HEK293T (cell line): ENCODE measurements around the gene AGPAT4.

Experiments used
- CTCF ChIA-PET: fragments of 350-600 bp; formaldehyde crosslinking; extraction: SDS; loops from one replicate; lab custom pipeline; 2021; ENCODE audit warnings: antibody characterized with exemption, inconsistent platforms; lab: Yijun Ruan, JAX
- POLR2A ChIA-PET: fragments of 350-600 bp; formaldehyde crosslinking; extraction: SDS; loops from one replicate; lab custom pipeline; 2020; ENCODE audit warnings: antibody characterized with exemption, inconsistent platforms; lab: Yijun Ruan, JAX
- DNase-seq: peaks from one replicate; pipeline ENCODE4 v3.0.0; 2012; ENCODE audit warnings: mixed read lengths; ENCODE audit errors: extremely low spot score
- ARNT ChIP-seq: fragments of 450-650 bp; IDR thresholded peaks from 2 replicates; pipeline ENCODE4 v1.6.1; 2017; ENCODE audit warnings: mild to moderate bottlenecking
- BHLHE40 ChIP-seq: fragments of 450-650 bp; IDR thresholded peaks from 2 replicates; pipeline ENCODE4 v1.6.1; 2016; ENCODE audit warnings: mild to moderate bottlenecking, moderate library complexity, borderline replicate concordance
- CTBP1 ChIP-seq: fragments of 450-650 bp; IDR thresholded peaks from 2 replicates; pipeline ENCODE4 v1.6.1; 2016; ENCODE audit warnings: borderline replicate concordance
- ELF4 ChIP-seq: fragments of 450-650 bp; IDR thresholded peaks from 2 replicates; pipeline ENCODE4 v1.6.1; 2017; ENCODE audit warnings: antibody characterized with exemption
- FOXA1 ChIP-seq: fragments of 450-650 bp; IDR thresholded peaks from 2 replicates; pipeline ENCODE4 v1.6.1; 2016; ENCODE audit warnings: mild to moderate bottlenecking
- FOXK2 ChIP-seq: fragments of 450-650 bp; IDR thresholded peaks from 2 replicates; pipeline ENCODE4 v1.6.1; 2016; ENCODE audit warnings: mild to moderate bottlenecking
- FOXM1 ChIP-seq: fragments of 450-650 bp; IDR thresholded peaks from 2 replicates; pipeline ENCODE4 v1.6.1; 2017; ENCODE audit warnings: mild to moderate bottlenecking, borderline replicate concordance
- HDGF ChIP-seq: fragments of 450-650 bp; IDR thresholded peaks from 2 replicates; pipeline ENCODE4 v1.6.1; 2017; ENCODE audit warnings: antibody characterized with exemption, borderline replicate concordance
- L3MBTL2 ChIP-seq: fragments of 450-650 bp; conservative IDR thresholded peaks from 2 replicates; pipeline ENCODE4 v1.6.1; 2016; ENCODE audit warnings: mild to moderate bottlenecking
- LEF1 ChIP-seq: fragments of 450-650 bp; IDR thresholded peaks from 2 replicates; pipeline ENCODE4 v1.6.1; 2017; ENCODE audit warnings: mild to moderate bottlenecking, borderline replicate concordance
- NFRKB ChIP-seq: fragments of 450-650 bp; IDR thresholded peaks from 2 replicates; pipeline ENCODE4 v1.6.1; 2016; ENCODE audit warnings: mild to moderate bottlenecking, moderate library complexity
- PKNOX1 ChIP-seq: fragments of 450-650 bp; IDR thresholded peaks from 2 replicates; pipeline ENCODE4 v1.6.1; 2016
- SP1 ChIP-seq: fragments of 450-650 bp; IDR thresholded peaks from 2 replicates; pipeline ENCODE4 v1.6.1; 2017
- SUZ12 ChIP-seq: fragments of 450-650 bp; IDR thresholded peaks from 2 replicates; pipeline ENCODE4 v1.6.1; 2016; ENCODE audit warnings: mild to moderate bottlenecking
- TARDBP ChIP-seq: fragments of 450-650 bp; IDR thresholded peaks from 2 replicates; pipeline ENCODE4 v1.6.1; 2016
- ZNF384 ChIP-seq: fragments of 450-650 bp; IDR thresholded peaks from 2 replicates; pipeline ENCODE4 v1.6.1; 2016

The AGPAT4 gene

GRCh38 chr6:161161121-161161520, 112.7 kb downstream of the AGPAT4 start:
- ChIA-PET CTCF (no interaction called here), POLR2A (no interaction called here)
- no peak for DNase-seq
- TF ChIP-seq CTBP1 (no peak), FOXK2 (no peak), LEF1 (no peak), ARNT (no peak), PKNOX1 (no peak), L3MBTL2 (no peak), BHLHE40 (no peak), ZNF384 (no peak)

DNA sequence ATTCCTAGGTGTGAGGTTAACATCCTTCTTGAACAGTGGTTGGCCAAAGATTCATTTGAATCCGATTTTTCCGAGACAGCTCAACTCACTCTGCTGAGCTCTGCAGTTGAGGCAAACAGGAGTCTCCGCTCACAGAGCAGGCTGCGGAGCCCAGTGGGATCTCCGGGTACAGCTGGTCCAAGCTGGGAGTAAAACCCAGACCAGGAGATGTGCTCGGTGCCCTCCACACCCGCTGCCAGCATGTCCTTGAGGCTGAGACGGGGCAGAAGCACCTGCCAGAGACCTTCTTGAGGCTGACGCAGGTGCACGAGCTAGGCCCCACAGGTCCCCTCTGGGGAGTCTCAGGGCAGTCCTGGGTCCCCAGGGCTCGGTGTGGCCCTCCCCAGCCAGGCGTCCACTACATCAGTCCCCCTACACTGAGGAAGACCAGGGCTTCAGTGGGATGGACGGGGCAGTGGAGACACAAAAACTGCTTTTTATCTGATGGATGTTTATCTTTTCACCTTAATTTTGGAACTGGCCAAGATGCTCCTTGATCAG, 119.0 kb downstream of the AGPAT4 start:
- POLR2A ChIA-PET: no interaction called here

DNA sequence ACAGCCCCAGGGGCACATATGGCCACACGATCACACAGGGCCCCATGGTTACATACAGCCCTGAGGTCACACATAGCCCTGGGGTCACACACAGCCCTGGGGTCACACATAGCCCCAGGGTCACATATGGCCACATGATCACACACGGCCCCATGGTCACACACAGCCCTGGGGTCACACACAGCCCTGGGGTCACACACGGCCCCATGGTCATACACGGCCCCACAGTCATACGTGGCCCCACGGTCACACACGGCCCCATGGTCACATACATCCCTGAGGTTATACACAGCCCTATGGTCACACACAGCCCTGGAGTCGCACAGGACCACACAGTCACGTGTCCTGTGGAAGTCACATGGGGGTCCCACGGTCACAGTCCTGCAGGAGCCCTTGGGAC, 120.1 kb downstream of the AGPAT4 start:
- TF ChIP-seq CTBP1: no peak
- TF ChIP-seq FOXM1: no peak
- no peak for TF ChIP-seq ELF4
- TF ChIP-seq NFRKB: no peak
- no peak for TF ChIP-seq HDGF
- no peak for TF ChIP-seq TARDBP
- no peak for TF ChIP-seq FOXA1
- no peak for TF ChIP-seq LEF1
- no peak for TF ChIP-seq SUZ12
- TF ChIP-seq L3MBTL2: no peak
- no peak for TF ChIP-seq ARNT
- no peak for TF ChIP-seq ZNF384
- no peak for TF ChIP-seq FOXK2
- no peak for TF ChIP-seq SP1
- no peak for TF ChIP-seq BHLHE40
- no peak for TF ChIP-seq PKNOX1
- ChIA-PET CTCF (no interaction called here), POLR2A (no interaction called here)
- no peak for DNase-seq

More for the DNA sequence above, 119.0 kb downstream of the AGPAT4 start:
- CTCF ChIA-PET: no interaction called here
- no peak for DNase-seq
- TF ChIP-seq FOXK2 (no peak), FOXA1 (no peak), ZNF384 (no peak), L3MBTL2 (no peak), TARDBP (no peak), PKNOX1 (no peak), LEF1 (no peak), FOXM1 (no peak), CTBP1 (no peak), HDGF (no peak)

DNA sequence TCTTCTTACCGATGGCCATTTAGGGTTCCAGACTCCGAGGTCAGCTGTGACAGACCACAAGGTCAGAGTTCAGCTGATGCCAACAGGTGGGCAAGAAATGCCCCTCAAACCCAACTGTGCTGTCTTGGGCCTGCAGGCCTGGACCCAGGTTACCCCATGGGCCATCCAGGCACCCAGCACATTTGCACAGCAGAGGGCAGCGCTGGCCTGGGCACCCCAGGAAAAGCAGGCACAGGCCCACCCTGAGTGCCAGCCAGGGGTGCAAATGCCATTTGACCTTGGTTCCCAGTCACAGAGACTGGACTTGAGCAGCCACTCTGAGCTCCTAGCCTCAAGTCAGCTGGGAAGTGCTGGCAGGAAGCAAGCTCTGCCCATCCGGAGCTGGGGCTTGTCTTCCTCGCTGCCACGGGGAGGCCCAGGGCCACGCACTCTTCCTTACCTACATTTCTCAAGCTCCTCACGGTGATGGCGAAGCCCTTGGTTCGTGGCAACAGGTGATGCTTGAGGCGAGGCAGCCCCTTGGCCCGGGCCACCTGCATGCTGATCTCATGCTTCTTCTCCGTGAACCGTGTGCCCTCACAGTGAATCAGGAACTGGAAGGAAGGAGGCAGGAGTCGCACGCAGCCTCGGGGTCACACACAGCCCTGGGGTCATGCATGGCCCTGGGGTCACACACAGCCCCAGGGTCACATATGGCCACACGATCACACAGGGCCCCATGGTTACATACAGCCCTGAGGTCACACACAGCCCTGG, 120.8 kb downstream of the AGPAT4 start:
- ChIA-PET CTCF (no interaction called here), POLR2A (no interaction called here)
- TF ChIP-seq TARDBP (no peak), FOXK2 (no peak), LEF1 (no peak), ZNF384 (no peak), HDGF (no peak), SP1 (no peak), SUZ12 (no peak), L3MBTL2 (no peak)
- no peak for DNase-seq

GRCh38 chr6:161152527-161152862, 121.4 kb downstream of the AGPAT4 start:
- CTCF ChIA-PET: no interaction called here
- TF ChIP-seq CTBP1: no peak
- TF ChIP-seq FOXK2: no peak
- no peak for TF ChIP-seq ZNF384
- no peak for TF ChIP-seq TARDBP
- TF ChIP-seq PKNOX1: no peak
- DNase-seq: no peak
- POLR2A ChIA-PET: interaction anchor here (0.6 kb wide), 1 partner anchor 188 kb away, joined by 3 read pairs; no protein-coding TSS in a partner anchor
